ENCODE results near the gene RNASE2. TPM values are rescaled to one million over a fixed set of nuclear protein-coding genes. Genes with fewer than 3 reads are reported as not detected.

The RNASE2 gene
- not detected in 5 replicates for total RNA-seq (2022; extraction: Qiagen RNA extraction)

DNA sequence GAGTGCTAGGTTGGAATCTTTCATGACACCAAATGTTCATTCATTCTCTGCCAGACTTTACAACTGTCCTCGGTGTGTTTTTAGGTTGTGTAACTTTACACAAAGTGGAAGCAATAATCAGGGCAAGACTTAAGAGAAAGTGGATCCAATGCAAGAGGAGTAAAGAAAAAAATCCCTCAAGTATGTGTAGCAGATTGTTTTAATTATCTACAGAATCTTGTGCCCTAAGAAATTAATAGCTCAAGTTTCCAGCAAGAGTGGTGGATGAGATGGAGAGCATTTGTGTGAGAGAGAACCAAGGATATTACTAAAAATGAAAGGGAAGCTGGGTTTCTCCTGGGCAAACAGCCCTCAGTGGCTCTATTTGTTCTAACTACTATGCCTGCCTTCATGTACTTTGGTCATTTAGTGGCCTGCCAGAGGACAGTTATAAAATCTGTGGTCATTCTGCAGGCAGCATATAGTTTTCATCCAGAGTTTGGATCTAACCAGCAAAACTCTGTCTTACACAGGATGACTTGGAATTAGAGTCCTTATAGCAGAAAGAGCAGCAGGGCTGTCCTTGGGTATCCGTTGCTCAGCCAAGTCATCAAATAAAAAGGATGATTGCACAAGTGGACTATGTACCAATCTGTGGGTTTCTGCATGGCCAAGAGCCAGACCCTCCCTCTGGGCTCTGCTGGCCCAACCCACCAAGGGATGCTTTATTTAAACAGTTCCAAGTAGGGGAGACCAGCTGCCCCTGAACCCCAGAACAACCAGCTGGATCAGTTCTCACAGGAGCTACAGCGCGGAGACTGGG lies at the start of gene RNASE2:
RNASE2 (plus strand) TSS at position 752 of the 802 bp plus-strand sequence. CDS start 285 bp downstream, outside the sequence.

DNA sequence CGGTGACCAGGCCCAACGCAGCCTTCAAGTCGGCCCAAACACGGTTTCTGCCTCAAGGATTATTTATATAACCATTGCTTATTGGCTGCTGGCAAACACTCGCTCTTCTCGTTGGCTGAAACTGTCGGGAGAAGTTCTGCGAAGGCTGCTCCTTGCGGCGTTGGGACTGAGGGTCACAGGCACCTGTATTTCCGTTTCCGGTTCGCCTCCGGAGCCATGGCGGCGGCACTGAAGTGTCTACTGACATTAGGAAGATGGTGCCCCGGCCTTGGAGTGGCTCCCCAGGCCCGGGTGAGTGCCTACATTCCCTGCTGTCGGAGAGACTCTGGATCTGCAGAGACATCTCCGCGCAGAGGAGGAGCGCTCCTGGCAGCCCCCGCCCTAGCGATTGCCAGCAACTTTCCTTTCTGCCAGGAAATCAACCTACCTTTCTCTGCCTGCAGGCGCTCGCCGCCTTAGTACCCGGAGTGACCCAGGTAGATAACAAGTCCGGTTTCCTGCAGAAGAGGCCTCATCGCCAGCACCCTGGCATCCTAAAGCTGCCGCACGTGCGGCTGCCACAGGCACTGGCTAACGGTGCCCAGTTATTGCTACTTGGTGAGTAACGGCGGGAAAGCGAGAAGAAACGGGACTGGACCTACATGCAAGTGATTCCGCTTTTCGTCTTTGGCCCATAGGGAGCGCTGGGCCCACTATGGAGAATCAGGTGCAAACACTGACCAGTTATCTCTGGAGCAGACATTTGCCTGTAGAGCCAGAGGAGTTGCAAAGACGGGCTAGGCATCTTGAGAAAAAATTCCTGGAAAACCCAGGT lies 34.7 kb downstream of the RNASE2 start, which contains the start of gene METTL17:
METTL17 (plus strand) TSS at position 194 of the 814 bp plus-strand sequence; CDS start at position 217, 23 bp downstream.

DNA sequence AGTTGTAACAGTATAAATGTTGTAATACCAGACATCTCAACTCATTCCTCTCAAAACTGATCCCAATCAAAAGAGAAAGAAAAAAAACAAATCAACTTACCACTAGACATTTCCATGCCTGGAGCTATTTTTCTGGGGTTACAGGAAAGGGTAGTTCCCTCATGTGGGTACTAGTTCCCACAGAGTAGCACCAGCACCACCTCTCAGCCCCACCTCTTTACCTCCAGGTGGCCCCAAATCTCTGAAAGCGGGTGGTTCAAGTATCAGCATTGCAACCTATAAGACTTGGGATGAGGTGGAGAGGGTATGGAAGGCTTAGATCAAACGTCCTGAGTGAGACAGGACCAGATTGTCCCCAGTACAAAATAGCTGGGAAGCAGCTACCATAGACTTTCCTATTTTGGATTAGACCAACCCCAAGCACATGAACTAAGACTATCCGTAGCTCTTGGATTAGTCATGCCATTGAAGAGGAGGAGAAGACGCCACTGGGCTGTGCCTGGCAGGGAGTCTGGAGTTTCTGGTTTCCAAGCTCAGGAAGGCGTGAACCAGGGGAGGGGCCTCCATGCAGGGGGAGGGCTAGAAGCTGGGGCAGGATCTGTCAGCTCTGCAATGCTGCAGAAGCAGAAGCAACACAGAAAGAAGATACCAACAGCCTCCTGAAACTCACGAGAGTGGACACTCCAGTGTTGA lies 43.5 kb downstream of the RNASE2 start, which contains the start of gene SLC39A2:
SLC39A2 (plus strand) TSS at position 620 of the 693 bp plus-strand sequence. CDS start 154 bp downstream, outside the sequence.

Other genes starting within 250 kb of the RNASE2 start
- gene EDDM3A, start 209.6 kb upstream of the RNASE2 start, total RNA-seq (2022; extraction: Qiagen RNA extraction): not detected in 5 replicates
- gene EDDM3B, start 187.1 kb upstream of the RNASE2 start, total RNA-seq (2022; extraction: Qiagen RNA extraction): not detected in 5 replicates
- gene RNASE6, start 174.2 kb upstream of the RNASE2 start, total RNA-seq (2022; extraction: Qiagen RNA extraction): not detected in 5 replicates
- gene RNASE1, start 152.6 kb upstream of the RNASE2 start, total RNA-seq (2022; extraction: Qiagen RNA extraction): 0.12 to 0.31 TPM (median 0.15 TPM) in 5 replicates
- not detected in 5 replicates for gene RNASE3, start 64.1 kb upstream of the RNASE2 start, total RNA-seq (2022; extraction: Qiagen RNA extraction)
- 67.0 to 76.5 TPM (median 72.4 TPM) in 5 replicates for gene METTL17, start 34.5 kb downstream of the RNASE2 start, total RNA-seq (2022; extraction: Qiagen RNA extraction)
- not detected in 5 replicates for gene SLC39A2, start 43.8 kb downstream of the RNASE2 start, total RNA-seq (2022; extraction: Qiagen RNA extraction)
- gene NDRG2, start 69.6 kb downstream of the RNASE2 start, total RNA-seq (2022; extraction: Qiagen RNA extraction): 1.7 to 3.3 TPM (median 2.4 TPM) in 5 replicates
- not detected in 5 replicates for gene TPPP2, start 74.7 kb downstream of the RNASE2 start, total RNA-seq (2022; extraction: Qiagen RNA extraction)
- not detected in 5 replicates for gene RNASE13, start 79.3 kb downstream of the RNASE2 start, total RNA-seq (2022; extraction: Qiagen RNA extraction)
- 0.07 TPM in 1 of 5 replicates, not detected in the others for gene RNASE7, start 86.9 kb downstream of the RNASE2 start, total RNA-seq (2022; extraction: Qiagen RNA extraction)
- not detected in 5 replicates for gene RNASE8, start 102.3 kb downstream of the RNASE2 start, total RNA-seq (2022; extraction: Qiagen RNA extraction)
- 7.4 to 9.9 TPM (median 8.6 TPM) in 5 replicates for gene ARHGEF40, start 114.8 kb downstream of the RNASE2 start, total RNA-seq (2022; extraction: Qiagen RNA extraction)
- gene ZNF219, start 143.2 kb downstream of the RNASE2 start, total RNA-seq (2022; extraction: Qiagen RNA extraction): 21.4 to 31.3 TPM (median 28.4 TPM) in 5 replicates
- gene TMEM253, start 145.6 kb downstream of the RNASE2 start, total RNA-seq (2022; extraction: Qiagen RNA extraction): 0.35 to 1.0 TPM (median 0.81 TPM) in 5 replicates
- not detected in 5 replicates for gene OR5AU1, start 200.6 kb downstream of the RNASE2 start, total RNA-seq (2022; extraction: Qiagen RNA extraction)